Right renal pelvis (tissue), 4 donors: ENCODE results near the gene GRIK3. TPM values are rescaled to one million over a fixed set of nuclear protein-coding genes. Genes with fewer than 3 reads are reported as not detected.
"Not testable (repeated sequence)": the region's sequence is repeated elsewhere in the genome, so short reads cannot be mapped to it uniquely, and the experiment has no call there.

Experiments
- DNase-seq, 4 donors: peaks; one replicate each; pipeline ENCODE4 v3.0.0-alpha.2; 2013; ENCODE audit warnings: low read depth in 4 of 4, low spot score in 3 of 4, missing footprints in 1 of 4
- polyA plus RNA-seq, 4 donors: library from polyadenylated mRNA; unstranded; fragments of 120-200 nt; gene quantifications; one replicate each; pipeline ENCODE4 v1.2.1, GENCODE V29; 2013; ENCODE audit not compliant: insufficient read length in 4 of 4

GRIK3 gene
- 1 to 10 TPM; 3.0 to 4.2 (median 3.4) TPM for polyA plus RNA-seq

DNA sequence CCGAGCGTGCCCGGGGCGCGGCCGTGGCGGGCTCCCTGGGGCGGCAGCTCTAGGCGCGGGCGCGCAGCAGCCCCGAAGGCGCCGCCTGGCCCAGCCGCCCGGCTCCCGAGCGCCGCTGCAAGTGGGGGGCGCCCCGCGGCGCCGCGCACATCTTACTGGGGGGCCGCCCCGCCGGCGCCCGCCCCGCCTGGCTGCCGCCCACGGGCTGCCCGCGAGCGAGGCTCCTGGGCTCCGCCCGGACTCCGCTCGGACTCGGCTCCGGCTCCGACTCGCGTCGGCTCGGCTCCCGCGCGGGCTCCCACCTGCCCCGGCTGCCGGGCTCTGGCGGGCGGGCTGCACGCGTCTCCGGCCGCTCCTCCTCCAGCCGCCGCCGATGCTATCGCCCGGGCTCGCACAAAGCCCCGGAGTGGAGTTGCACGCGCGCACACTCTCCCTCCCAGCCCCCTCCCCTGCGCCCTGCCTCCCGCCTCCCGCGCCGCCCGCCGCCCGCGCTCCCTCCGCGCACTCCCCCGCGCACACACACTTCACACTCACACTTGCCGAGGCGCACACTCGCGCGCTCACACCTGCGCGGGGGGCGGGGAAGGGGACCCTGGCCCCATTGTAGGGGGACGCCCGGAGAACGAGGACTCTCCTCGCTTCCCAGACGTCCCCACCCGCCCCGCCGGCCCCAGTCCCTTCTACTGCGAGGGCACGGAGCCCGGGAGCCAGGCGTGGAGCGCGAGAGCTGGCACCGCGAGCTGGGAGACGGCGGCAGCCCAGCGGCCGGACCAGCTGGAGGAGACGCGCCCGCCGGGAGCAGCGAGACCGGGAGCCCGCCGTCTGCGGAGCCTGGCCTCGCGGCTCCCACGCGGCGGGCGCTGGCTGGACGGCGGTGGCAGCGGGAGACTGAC is at the start of gene GRIK3:
TSS of gene GRIK3 (minus strand) at position 395 of the 893 bp plus-strand sequence. CDS start 407 bp downstream, outside the sequence.
- no peak for DNase-seq

DNA sequence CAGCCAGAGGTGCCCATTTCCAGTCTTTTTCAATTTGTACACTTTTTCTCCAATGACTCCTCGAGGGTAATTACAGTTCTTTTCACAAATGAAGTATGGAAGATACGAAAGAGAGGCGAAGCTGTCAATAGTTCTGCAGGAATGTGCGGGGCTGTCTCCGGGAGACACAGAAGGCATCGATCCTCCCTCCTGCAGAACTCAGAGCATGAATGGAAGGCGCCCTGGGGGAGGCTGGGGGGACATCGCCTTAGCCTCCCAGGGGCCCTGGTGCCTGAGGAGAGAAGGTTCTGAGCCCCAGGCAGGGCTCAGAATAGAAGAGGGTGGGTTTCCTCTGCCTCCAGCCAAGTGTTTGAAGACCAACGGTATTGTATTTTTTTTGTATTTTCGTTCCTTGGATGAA is 49.7 kb upstream of the GRIK3 start:
- no peak for DNase-seq

DNA sequence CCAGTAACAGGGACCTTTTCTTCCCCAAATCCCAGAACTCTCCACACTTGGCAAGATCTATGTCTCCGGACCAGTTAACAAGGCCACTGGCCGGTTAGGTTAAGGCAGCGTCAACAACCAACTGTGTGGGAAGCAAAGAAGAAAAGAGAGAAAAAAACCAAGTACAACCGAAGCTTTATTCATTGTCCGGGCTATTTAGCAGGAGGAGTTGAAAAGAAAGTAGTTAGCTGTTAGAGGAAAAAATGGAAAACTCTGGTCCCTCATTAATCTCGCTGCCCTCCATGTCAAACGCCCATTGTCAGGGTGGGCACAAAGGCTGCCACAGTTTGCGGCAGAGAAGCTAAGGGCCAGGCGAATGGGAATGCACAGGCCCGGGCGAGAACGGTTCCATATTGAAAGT is 49.3 kb upstream of the GRIK3 start:
- no peak for DNase-seq

DNA sequence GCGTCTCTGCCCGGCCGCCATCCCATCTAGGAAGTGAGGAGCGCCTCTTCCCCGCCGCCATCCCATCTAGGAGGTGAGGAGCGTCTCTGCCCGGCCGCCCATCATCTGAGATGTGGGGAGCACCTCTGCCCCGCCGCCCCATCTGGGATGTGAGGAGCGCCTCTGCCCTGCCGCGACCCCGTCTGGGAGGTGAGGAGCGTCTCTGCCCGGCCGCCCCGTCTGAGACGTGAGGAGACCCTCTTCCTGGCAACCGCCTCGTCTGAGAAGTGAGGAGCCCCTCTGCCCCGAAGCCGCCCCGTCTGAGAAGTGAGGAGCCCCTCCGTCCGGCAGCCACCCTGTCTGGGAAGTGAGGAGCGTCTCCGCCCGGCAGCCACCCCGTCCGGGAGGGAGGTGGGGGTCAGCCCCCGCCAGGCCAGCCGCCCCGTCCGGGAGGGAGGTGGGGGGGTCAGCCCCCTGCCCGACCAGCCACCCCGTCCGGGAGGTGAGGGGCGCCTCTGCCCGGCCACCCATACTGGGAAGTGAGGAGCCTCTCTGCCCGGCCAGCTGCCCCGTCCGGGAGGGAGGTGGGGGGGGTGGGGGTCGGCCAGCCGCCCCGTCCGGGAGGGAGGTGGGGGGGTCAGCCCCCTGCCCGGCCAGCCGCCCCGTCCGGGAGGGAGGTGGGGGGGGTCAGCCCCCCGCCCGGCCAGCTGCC is 46.1 kb upstream of the GRIK3 start:
- not testable (repeated sequence) for DNase-seq

DNA sequence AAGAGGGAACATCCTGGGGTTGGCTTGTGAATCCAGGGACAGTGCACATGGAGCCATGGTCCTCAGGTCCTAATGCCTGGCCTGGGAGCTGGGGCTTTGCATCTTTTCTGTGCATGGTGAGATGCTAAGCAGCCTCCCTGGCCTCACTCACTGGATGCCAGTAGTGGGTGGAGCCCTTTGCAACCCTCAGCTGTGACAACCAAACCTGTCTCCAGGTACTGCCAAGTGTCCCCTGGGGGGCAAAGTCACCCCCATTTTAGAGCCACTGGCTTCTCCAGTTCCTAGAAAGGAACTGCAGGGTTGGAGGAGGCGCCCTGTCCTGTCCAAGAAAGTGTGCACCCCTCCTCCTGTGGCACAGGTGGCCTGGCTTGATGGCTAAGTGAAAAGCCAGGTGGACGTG is 44.6 kb upstream of the GRIK3 start:
- DNase-seq = no peak

DNA sequence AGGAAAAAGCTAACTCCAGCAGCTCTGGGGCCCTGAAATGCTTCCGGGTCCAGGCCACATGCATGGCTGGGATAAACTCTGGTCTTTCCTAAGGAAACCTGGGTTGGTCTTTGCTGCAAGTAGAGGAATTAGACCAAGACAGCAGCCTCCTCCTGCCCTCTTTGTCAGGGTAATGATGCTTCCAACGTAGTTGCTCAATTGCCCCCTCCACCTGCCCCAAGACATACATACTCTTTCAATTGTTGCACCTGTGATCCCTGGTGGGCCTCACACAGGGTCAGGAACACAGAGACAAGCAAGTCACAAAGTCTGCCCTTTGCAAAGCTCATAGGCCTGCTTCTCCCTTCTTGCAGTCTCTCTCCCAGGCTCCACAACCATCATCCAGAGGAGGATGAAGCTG is 41.9 kb upstream of the GRIK3 start:
- DNase-seq = no peak

DNA sequence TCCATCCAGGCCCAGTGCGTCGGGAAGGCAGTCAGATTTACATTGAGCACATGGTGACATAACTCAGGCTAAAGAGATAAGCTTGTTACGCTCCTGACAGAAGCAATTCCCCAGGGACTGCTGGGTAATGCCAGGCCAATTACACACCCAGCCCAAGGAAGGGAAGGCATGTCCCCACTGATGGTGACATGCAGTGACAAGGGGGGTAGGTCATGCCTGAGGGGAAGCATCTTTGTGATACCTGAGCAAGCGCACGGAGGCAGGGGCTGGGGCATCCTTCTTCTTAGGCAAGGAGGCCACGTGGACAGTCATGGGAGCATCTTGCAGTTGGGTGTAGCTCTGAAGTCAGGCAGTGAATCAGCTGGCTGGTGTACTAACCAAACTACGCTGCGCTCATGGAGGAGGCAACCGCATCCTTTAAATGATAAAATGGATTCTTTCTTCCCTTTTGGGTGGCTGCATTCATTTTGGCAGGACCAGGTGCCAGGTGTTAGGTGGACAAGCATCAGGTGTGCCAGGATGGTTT is 39.6 kb upstream of the GRIK3 start:
- no peak for DNase-seq

DNA sequence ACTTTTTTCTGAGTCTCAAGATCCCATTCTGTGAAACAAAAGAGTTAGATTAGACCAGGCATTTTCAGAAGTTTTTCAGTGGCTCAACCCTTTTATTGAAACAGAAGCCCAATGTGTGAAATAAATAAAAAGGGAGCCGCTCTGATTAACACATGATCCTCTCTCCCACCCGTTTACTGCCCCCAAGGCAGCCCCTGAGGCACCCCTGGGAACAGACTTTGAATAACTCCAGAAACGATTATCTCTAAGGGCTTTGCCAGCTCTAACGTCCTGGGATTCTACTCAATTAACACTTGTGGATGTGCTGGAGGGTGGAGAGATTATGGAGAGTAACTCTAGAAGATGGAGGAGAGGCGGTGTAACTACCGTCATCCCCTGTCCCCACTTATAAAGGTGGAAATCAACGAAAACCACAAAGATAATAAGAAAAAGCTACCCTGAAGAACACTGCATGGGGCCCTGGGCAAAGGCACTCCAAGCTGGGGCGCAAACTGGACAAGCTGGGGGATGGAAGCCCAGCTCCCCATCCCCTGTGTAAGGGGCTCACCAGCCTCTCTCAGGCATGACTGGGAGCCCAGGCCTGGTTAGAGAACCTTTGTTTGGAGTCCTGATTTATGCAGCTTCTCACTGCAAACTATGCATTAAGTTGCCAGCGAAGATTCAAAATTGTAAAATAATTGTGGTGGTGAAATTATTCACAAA is 39.0 kb upstream of the GRIK3 start:
- no peak for DNase-seq

DNA sequence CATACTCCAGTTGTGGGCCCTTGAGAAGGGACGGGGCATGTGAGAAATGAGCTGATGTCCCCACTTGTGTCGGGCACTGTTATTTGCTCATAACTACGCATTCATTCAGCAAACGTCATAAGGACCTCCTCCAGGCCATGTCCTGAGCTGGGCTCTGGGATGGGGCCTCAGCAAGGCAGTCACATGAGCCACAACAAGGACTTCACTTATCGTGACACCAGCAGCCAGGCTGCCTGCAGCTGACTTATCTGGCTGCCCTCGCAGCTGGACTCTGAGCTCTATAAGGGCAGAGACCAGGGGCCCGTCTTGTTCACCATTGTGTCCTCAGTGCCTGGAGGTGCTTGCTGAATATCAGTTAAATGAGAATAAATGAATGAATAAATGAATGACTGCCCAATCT is 37.5 kb upstream of the GRIK3 start:
- no peak for DNase-seq

DNA sequence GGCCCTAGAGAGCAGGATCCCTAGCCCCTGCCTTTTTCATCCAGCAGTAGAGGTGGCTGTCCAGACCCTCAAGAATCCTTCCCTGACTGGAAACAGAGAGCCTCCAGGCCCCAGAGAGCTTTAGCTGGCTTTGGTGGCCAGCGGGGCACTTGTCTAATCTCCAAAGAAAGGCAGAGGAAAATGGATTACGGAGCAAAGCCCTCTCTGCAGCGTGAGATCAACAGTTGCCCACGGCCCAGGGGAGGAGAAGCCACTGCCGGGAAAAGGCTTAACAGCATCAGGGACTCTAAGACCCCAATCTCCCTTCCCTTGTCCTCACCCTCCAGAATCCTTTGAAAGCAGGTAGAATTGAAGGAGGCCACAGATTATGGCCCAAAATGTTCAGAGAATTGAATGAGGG is 35.8 kb upstream of the GRIK3 start:
- DNase-seq = no peak

DNA sequence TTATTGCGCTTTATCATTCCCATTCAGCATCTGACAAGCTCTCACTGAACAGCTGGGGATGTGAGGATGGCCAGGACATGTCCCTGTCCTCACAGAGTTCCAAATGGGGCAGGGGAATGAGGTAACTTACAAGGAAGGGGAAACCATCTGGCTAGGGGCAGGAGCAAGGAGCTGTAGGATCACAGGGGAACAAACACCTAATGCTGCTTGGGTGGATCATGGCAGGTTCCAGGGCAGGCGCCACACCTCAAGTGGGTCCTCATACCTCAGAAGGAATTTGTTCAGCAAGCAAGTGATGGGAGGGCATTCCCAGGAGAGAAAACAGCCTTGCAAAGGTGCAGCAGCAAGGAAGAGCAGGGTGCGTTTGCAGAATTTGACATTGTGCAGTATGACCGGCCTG is 35.1 kb upstream of the GRIK3 start:
- DNase-seq = no peak

DNA sequence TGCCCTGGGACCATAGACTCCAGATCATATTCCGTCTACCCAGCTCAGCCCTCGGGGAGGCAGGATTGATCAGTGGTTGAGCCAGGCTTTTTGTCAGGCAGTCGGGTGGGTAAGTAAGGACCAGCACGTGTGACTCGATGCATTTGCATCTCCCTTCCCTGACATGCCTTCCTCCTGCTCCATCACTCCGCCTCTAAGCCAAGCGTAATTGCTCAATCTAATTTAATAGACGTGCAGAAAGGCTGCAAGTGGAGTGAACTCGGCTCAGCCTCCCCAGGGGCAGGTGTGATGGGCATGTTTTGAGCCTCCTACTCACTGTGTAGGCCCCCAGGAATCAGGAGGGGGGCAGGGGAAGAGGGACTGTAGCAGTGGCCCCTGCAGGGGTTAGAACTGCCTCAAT is 34.6 kb upstream of the GRIK3 start:
- DNase-seq = no peak

DNA sequence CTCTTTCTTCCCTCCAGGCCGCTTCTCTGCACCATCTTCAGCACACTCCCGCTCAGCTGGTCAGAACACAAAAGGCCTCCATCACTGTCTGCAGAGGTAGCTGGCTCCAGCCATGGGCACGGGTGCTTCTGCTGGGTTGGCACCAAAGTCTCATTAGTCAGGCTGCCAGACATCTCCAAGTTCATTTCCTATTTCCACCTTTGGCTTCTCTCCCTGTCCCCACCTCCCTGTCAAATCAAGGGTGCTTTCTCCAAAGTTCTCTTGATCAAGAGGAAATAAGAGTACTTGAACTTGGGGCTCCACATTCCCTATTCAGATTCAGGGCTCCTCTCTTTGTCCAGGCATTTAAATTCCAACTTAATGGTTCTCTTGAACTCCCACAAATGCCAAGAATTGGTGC is 33.9 kb upstream of the GRIK3 start:
- no peak for DNase-seq

DNA sequence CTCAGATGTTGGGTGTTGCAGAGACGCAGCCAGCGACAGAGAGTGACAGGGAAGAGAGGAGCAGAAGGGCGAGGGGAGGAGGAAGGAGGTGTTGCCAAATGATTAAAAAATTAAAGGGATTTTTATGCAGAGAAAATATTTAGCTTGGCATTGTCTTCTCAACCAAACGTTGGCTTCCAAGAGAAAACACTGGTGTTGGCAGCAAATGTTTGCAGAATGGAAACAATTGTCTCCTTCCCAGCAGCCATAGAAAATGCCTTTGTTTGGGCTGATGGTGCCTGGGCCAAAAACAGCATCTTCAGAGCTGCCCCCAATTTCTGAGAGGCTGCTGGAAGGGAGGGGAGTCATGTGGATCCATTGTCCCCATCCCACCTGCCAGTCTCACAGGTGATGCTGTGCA is 29.7 kb upstream of the GRIK3 start:
- no peak for DNase-seq

DNA sequence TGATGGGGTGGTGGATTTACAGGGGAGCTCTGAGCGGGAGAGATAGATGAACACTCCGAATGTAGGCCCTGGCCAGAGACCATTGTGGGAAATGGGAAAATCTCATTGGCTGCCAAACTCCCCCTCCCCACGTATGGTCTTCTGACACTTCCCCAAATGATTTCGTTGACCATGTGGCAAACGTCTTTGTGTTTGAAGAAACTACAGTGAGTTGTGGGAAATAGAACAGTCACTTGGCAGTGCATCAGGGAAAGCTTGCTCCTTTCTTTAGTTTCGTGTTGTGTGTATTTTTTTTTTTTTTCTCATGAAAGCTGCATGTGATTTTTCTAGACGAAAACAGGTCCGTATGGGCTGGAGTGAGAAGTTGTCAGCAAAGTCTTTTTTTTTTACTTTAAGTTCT is 25.0 kb upstream of the GRIK3 start:
- DNase-seq = no peak

DNA sequence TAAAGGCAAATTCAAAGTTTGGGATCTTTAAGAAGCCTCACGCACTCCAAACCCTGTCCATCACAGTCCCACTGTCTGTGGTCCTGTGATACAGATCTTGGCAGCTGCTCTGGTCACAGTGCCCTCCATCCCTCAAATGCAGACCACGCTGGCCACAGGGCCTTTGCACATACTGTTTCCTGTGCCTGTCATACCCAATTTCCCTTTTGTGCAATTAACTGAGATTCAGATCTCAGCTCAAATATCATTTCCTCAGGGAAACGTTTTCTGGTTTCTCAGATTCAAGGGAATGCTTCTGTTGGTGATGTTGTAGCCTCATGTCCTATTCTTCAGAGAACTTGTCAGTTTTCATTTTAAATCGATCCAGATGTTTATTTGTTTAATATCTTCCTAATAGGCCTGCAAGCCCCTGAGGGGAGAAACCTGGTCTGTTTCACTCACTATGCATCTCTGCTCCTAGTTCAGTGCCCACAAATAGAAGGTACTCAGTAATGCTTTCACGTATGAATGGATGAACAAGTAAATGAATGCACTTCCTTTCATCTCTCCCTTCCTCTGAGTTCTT is 24.2 kb upstream of the GRIK3 start:
- DNase-seq = no peak

DNA sequence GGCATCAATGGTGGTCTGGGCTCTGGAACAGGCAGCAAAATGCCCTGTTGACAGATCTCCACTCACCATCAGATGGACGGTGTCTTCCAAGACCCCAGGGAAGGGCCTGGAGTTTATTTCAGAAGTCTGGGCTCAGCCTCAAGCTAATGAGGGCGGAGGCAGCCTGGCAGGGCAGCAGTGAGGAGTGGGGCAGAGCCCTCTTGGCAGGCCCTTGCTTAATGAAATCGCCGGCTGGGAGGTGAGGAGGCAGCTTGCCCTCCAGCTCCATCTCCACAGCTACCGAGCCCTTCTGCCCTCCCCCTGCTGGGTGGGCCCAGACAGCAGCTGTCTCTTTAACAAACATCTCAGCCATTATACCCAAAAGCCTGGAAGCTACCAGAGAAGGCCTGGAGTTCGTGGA is 22.0 kb upstream of the GRIK3 start:
- DNase-seq = no peak

DNA sequence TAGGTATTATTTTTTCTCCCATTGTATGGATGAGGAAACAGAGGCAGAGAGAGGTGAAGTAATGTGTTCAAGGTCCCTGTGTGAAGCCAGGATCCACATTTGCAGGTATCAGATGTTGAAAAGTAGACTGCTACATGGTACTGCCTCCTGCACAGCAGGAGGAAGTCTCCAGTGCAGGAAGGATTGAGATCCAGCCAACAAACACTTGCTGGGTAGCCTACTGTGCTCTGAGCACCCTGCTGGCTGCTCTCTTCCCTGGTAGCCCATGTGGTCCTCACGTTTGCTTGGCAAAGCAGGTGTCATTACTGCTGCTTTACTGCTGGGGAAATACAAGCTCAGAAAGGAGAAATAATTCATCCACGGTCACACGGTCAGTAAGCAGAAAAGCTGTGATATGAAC is 21.3 kb upstream of the GRIK3 start:
- no peak for DNase-seq

DNA sequence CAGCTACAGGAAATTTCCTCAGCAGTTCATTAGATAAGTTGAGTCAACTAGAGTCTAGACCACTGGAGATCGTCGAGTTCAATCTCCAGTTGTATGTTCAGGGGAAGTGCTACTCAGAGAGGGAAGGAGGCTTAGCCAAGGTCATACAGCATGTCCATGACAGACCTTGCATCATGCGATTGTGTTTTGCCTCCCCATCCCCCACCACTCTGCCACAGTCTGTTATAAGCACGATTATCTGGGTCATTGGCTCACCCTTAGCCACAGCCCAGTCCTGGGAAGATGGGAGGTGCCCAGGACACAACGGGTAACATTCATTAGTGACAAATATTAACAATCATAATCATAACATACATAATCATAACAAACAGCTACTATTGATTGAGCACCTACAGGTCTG is 18.9 kb upstream of the GRIK3 start:
- no peak for DNase-seq

DNA sequence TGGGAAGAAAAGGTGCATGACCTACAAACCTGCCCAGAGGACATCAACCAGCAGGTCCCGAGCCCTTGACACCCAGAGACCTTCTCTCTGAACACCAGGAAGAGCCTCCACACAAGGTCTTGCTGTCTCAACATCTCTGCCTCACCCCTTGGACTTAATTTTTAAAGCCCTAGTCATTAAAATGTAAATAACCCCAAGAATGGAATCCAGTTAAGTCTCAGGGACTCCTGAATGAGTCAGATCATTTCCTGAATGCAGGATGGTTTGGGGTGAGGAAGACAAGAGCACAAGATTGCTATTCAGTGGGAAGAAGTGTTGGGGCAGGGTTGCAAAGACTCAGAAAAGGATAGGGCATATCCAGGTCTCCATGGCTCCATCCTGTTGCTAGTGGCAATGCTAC is 17.8 kb upstream of the GRIK3 start:
- DNase-seq = no peak

DNA sequence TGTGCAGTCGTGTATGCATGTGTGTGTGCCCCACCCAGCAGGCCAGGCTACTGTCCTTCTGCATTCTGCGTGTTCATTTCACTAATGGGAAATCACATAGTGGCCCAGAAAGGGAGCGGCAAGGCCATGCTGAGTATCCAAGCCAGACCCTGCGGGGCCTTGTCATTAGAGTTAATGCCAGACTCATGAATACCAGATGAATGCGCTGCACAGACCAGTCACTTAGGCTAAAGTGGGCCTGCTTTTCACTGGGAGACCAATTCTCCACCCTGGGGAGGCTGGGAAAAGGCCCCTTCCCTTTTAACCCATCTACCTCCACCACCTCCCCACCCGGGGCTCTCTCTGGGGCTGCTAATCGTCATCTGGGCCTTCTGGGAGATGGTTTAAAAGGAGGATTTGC is 17.0 kb upstream of the GRIK3 start:
- no peak for DNase-seq
